Stimulated activated CD4-positive, alpha-beta T cell treated with anti-CD3 and anti-CD28 coated beads, Interleukin-15, amount 100 ng/mL, for 48 hours (primary cell): ENCODE results near the gene COPS8.

Source experiments
- DNase-seq, 2 donors: peaks; one replicate each; pipeline ENCODE4 v3.0.0-alpha.2; 2020; ENCODE audit warnings: low read depth in 2 of 2

The COPS8 gene

GRCh38 chr2:237064203-237065070, 21.3 kb upstream of the COPS8 start:
- no peak for DNase-seq

- no peak for DNase-seq
These were observed 20.7 kb upstream of the COPS8 start for GRCh38 chr2:237065071-237065377.

GRCh38 chr2:237066396-237066795, 19.3 kb upstream of the COPS8 start:
- DNase-seq = no peak

DNA sequence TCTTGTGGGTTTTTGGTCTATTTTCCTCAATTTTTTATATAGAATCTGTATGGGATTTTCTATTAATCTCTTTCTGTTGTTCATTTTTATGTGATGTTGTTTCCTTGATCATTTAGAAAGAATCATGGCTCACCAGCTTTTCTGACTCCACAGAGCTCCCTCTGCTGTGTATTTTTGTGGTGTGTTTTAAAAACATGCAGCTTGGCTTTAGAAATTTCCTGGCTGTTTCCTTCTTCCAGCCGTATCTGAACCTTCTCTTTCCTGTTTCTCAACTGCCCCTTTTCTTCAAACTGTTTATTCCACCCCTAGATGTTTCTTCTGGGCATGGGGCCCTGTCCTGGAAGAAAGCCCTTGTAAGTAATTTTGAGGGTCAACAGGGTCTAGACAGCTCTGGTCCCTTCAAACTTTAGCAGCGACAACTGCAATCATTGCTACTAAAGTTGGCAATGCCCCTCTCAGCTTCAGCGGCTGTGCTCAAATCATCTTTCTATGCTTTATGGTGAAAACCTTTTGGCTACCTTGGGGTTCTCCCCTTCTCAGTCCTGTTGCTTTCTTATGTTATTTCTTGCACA, 17.6 kb upstream of the COPS8 start:
- DNase-seq = no peak

DNA sequence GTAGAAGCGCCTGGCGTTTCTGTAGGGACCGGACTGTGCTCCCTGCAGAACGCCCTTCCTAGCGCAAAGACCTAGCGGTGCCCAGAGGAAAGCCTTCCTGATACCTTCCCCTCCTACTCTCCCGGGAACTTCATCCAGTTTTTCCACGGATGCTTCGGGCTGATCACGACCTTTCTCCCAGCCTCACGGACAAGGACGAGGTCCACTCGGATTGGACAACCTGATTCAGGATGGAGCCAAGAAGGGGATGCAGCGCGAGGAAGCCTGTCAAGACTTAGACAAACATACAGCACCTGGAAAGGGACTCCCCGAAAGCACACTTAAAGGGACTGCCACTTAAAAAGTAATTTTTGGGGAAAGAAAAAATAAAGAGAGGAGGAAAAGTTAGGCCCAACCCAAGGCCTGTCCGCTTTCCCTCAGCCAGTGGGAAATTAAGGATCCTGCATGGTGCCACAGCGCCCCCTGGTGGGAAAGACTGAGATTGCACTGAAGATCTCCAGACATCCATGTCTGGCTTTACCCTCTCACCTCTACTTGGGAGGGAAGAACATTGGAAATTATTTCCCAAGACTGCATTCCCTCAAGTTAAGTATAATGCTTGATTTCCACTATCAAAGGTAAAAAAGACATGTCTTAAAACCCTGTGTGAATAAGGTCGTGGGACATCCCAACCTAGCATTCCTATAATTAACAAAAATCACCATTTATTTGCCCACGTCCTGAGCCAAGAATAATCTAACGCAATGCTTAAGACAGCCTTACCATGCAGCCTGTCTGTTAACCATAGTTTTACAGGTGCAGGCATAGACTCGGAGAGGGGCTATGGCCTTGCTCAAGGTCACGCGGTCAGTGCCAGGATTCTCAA, 13.4 kb upstream of the COPS8 start:
- peak; percentile 44 to 53 for DNase-seq

- DNase-seq = no peak
These were observed 12.1 kb upstream of the COPS8 start for GRCh38 chr2:237073552-237073951.

GRCh38 chr2:237074211-237074993, 11.3 kb upstream of the COPS8 start:
- DNase-seq = no peak

DNA sequence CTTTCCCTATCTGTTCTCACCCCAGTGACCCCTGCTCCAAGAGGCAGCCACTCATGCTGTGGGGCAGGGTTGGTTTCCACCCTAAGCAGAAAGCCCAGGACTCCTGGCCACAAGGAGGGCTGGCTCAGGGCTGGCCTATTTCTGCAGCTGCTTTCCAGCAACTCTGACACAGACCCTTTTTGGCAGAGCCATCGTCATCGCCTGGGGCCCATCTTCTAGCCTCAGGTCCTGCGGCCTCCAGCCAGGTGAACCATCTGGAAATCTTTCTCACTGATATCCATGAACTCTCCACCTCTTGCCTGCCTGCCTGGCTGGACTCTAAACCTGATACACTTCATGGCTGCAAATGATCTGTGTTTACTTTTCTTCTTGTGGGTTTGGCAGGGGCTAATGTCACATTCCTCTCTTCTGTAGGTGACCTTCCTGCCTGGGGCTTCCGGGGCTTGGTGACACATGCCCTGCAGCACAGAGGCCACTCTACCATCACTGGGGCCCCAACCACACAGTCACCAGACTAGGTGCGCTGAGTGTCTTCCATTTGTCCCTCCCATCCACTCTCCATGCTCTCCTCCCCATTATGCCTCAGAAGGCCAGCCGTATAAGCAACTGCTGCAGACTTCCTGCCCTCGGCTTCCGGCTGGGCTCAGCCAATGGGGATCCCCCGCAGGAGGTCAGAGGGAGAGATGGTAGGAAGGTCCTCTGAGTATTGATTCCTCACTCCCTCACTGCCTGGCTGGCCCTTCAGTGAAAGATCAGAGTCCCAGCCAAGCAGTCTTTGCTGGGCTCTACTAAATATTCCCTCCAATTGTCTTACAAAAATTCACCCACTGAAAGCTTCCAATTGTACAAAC, 9.7 kb upstream of the COPS8 start:
- no peak for DNase-seq

DNA sequence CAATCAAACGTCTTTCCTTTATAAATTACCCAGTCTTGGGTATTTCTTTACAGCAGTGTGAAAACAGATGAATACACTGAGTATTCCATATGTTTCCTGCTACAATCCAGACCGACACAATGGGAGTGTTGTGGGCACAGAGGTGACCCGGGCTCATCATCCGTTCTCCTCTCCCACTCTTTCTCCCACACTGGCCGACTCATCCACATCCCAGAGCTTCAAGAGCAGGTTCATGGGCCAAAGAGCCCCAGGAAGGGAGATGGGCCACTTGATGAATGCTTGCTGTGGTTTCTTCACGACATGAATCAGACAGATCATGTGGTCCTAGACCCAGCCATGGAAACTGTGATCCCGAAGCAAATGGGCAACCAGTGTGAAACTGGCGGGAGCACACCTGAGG, 4.1 kb upstream of the COPS8 start:
- DNase-seq = no peak

- no peak for DNase-seq
These were observed 2.7 kb upstream of the COPS8 start for GRCh38 chr2:237083026-237083425.

DNA sequence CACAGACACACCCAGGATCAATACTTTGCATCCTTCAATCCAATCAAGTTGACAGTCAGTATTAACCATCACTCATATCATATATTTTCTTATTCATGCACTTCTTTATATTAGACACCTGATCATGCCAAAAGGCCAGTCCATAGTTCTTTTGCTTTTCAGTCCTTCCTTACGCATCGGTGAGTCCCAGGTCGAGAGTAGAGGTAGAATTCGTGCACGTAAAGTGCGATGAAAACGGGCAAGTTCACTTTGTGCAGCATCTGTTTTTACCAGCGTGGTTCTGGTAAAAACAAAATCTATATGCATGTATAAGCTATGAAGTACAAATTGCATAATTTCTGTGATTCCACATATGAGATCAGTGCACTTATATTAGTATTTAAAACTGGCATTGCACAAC, 1.2 kb upstream of the COPS8 start:
- DNase-seq = no peak

- no peak for DNase-seq
These were observed 5.2 kb downstream of the COPS8 start for GRCh38 chr2:237090906-237091305.

- no peak for DNase-seq
These were observed 6.2 kb downstream of the COPS8 start for GRCh38 chr2:237091779-237092436.

DNA sequence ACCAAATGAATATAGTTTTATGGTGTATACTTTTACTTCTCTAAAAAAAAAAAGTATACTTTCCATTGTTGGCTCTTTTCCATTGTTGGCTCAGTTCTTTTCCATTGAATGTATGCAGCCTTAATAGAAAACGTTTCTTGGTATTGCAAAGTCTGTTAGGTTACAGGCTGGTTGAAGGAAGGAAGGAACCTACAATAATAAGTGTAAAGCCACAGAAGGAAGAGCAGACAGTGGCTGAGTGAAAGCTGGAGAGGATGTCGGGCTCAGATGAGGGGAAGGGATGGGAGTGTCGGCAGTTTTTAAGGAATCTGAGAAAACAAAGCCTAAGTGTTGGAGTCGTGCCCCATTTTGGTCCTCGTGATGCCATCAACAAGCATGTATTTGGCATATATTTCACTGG, 6.8 kb downstream of the COPS8 start:
- DNase-seq = no peak

DNA sequence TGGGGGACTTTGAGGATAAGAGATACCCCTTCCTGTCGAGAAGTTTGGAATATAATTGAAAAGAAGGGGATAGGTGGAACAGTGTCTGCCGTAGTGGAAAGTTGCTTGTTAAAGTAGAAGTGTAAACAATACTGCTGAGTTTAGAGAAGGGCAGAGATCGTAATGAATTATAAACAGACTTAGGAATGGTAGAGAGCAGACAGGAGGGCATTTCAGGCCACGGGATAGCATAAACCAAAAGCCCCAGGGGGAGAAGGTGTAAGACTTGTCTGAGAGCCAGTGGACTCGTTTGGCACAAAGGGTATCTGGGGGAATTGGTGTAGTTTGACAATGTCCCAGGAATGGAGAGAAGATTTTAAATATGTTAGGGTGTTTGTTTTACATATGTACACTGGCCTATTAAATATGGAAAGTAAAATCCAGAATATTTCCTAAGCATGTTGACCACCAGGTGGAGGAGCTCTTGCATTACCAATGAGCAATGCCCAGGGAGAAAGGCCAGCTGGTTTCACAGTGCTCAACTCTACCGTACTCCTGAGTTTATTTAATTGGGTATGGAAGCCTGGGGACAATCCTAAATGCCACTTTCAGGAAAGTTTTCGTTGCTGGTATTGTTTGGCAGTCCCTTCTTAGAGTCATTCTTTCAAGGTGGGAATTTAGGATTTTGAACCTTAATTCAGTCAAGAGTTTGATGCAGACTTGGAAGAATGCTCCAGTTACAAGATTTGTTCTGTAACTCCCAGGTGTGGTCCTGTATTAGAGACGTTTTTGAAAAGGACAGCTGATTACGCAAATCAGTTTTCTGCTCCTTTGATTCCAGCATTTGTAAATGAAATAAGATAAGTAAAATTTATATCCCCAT, 7.5 kb downstream of the COPS8 start:
- DNase-seq = no peak

- DNase-seq = no peak
These were observed 10.5 kb downstream of the COPS8 start for GRCh38 chr2:237096201-237096600.

DNA sequence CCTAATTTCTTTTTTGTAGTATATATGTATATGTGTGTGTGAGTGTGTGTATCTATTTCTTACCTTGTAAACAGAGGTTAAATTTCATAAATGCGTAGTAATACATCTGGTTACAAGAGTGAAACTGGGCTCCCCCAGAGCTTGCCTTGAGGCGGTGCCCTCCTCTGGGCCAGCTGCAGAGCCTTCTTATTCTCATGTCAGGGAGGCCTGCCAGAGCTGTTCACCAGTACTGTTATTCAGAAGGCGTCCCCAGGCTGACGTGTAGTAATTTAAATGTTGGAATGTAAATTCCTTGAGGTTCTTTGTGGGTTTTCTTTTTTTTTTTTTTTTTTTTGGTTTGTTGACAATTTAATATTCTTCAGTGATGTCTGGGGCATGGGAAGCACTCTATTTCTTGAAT, 11.2 kb downstream of the COPS8 start:
- no peak for DNase-seq

GRCh38 chr2:237097326-237097910, 11.7 kb downstream of the COPS8 start:
- DNase-seq = no peak
